ENCODE results near the gene KSR1.

- TF ChIP-seq CTCF (IDR thresholded peaks at IDR 0.05; ENCODE audit: poor library complexity, severe bottlenecking) (no peak), RAD21 (conservative IDR thresholded peaks at IDR 0.05) (no peak), EZH2 (IDR thresholded peaks at IDR 0.05; ENCODE audit: borderline replicate concordance, insufficient read depth, low read length, poor library complexity, severe bottlenecking) (no peak), EP300 (conservative IDR thresholded peaks at IDR 0.05; ENCODE audit: poor library complexity, severe bottlenecking) (no peak)
Observed at GRCh38 chr17:27568216-27568615, 112.0 kb downstream of the KSR1 start.
